Adrenal gland (tissue), 5 donors: Measurements from ENCODE around the gene RPL10.

Source experiments
- POLR2A ChIP-seq, 2 donors: fragments of 450-650 bp; IDR thresholded peaks; one replicate each; pipeline ENCODE4 v1.6.1; 2017; ENCODE audit warnings: antibody characterized with exemption in 2 of 2, mild to moderate bottlenecking in 2 of 2, moderate library complexity in 1 of 2
- TF ChIP-seq, protein P1 (sequence below), 6 experiments: fragments of 450-650 bp in 4 of 6; fragments of 200-600 bp in 2 of 6; sonication (generic) in 1 of 6; IDR thresholded peaks; 1 replicate in 5 of 6; 2 replicates in 1 of 6; pipeline versions ENCODE4 v1.5.1 to v1.8.0; 2016 to 2021; ENCODE audit warnings: antibody characterized with exemption in 6 of 6, mild to moderate bottlenecking in 2 of 6, moderate library complexity in 1 of 6
- donor health status: DM: no; HTN: no; CAD: no.

DNA sequence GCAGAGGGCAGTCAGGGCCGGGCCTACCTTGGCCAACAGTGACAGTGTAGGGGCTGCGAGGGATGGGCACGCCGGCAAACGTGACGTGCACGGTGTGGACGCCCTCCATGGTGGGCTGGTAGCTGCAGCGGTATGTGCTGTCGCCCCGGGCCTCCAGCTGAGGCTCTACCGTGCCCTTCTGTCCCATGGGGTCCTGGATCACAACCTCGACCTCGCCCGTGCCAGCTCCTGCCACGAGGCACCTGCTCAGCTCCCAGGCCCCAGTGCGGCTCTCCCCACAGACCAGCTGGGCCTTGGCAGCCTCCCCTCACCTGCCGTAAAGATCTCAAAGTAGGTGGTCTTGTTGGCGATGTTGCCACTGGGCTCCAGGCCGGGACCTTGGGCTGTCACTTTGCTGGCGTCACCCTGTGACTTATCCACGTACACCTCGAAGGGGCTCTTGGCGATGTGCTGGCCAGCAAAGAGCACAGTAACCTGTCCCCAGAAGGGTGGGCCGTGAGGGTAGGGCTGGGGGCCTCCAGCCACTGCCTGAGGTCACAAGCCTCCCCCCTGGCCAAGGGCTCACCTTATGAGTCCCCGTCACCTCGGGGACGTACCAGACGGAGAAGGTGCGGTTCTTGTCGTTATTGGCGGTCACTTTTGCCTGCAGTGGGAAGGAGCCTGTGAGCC, 32.0 kb upstream of the RPL10 start:
- TF ChIP-seq, protein P1, sequence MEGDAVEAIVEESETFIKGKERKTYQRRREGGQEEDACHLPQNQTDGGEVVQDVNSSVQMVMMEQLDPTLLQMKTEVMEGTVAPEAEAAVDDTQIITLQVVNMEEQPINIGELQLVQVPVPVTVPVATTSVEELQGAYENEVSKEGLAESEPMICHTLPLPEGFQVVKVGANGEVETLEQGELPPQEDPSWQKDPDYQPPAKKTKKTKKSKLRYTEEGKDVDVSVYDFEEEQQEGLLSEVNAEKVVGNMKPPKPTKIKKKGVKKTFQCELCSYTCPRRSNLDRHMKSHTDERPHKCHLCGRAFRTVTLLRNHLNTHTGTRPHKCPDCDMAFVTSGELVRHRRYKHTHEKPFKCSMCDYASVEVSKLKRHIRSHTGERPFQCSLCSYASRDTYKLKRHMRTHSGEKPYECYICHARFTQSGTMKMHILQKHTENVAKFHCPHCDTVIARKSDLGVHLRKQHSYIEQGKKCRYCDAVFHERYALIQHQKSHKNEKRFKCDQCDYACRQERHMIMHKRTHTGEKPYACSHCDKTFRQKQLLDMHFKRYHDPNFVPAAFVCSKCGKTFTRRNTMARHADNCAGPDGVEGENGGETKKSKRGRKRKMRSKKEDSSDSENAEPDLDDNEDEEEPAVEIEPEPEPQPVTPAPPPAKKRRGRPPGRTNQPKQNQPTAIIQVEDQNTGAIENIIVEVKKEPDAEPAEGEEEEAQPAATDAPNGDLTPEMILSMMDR (IDR thresholded peaks at IDR 0.05), result no peak
- TF ChIP-seq POLR2A (IDR thresholded peaks at IDR 0.05), result no peak
